AG09319 (cell line): ENCODE results near the gene FSTL1.

ENCODE experiments used
- DNase-seq: peaks from one replicate; pipeline ENCODE4 v3.0.0-alpha.2; 2010; ENCODE audit warnings: low read depth; ENCODE audit errors: extremely low read depth
- CTCF ChIP-seq: IDR thresholded peaks from 2 replicates; pipeline ENCODE4 v1.5.1; 2011; ENCODE audit warnings: low read depth, mild to moderate bottlenecking, inconsistent platforms, low read length, moderate library complexity

FSTL1 gene

GRCh38 chr3:120416868-120417267 lies 33.9 kb downstream of the FSTL1 start:
- TF ChIP-seq CTCF: no peak

GRCh38 chr3:120415756-120416155 lies 35.0 kb downstream of the FSTL1 start:
- TF ChIP-seq CTCF: no peak
- DNase-seq: no peak

More at GRCh38 chr3:120416868-120417267, 33.9 kb downstream of the FSTL1 start:
- no peak for DNase-seq

GRCh38 chr3:120410541-120410940 lies 40.3 kb downstream of the FSTL1 start:
- TF ChIP-seq CTCF: no peak
- no peak for DNase-seq

- TF ChIP-seq CTCF: no peak
- DNase-seq: no peak
Observed at GRCh38 chr3:120410116-120410515, 40.7 kb downstream of the FSTL1 start.

- TF ChIP-seq CTCF: no peak
- no peak for DNase-seq
Observed at GRCh38 chr3:120407508-120408287, 43.1 kb downstream of the FSTL1 start.

GRCh38 chr3:120404876-120405275 lies 45.9 kb downstream of the FSTL1 start:
- TF ChIP-seq CTCF: no peak

GRCh38 chr3:120402257-120402656 lies 48.5 kb downstream of the FSTL1 start:
- TF ChIP-seq CTCF: no peak
- DNase-seq: no peak

More at GRCh38 chr3:120404876-120405275, 45.9 kb downstream of the FSTL1 start:
- no peak for DNase-seq
